IMR-90 (cell line): ENCODE results near the gene CCDC138. TPM values are rescaled to one million over a fixed set of nuclear protein-coding genes. Genes with fewer than 3 reads are reported as not detected.

Source experiments
- ATAC-seq: fragments of 200-7000 bp; cut with Tn5 transposase; 2 replicates; pipeline ENCODE4 v1.9.1; 2020; ENCODE audit warnings: low read depth, mild to moderate bottlenecking, moderate library complexity
- BruUV-seq: library from RNA; stranded (reverse); fragments of 400-500 nt; replicated peaks from 2 replicates; lab custom pipeline; 2021; lab: Mats Ljungman, UMichigan
- CTCF ChIA-PET: fragments of 300-600 bp; formaldehyde crosslinking; extraction: SDS; loops from one replicate; lab custom pipeline; 2021; ENCODE audit warnings: antibody characterized with exemption; lab: Yijun Ruan, JAX
- POLR2A ChIA-PET: fragments of 300-600 bp; sonication (Branson Sonifier 250); formaldehyde crosslinking; loops from one replicate; lab custom pipeline; 2022; ENCODE audit warnings: antibody characterized with exemption; ENCODE audit not compliant: unreplicated experiment; lab: Charles Lee
- DNase-seq: peaks from one replicate; pipeline ENCODE4 v3.0.0; 2013
- H2AFZ ChIP-seq: replicated peaks from 2 replicates; pipeline ENCODE3; 2013; ENCODE audit warnings: low read length, mild to moderate bottlenecking; ENCODE audit not compliant: poor library complexity
- H2AK5ac ChIP-seq: 2 replicates; pipeline ENCODE4 v1.6.1; 2013; ENCODE audit warnings: low read depth, low read length, inconsistent platforms
- H2AK9ac ChIP-seq: replicated peaks from 2 replicates; pipeline ENCODE3; 2013; ENCODE audit warnings: mild to moderate bottlenecking, low read depth, low read length, moderate library complexity; ENCODE audit not compliant: poor library complexity
- H2BK120ac ChIP-seq: 2 replicates; pipeline ENCODE4 v1.6.1; 2013; ENCODE audit warnings: low read depth, low read length, inconsistent platforms
- H2BK15ac ChIP-seq: 3 replicates; pipeline ENCODE4 v1.6.1; 2013; ENCODE audit warnings: low read depth, low read length, inconsistent platforms
- H2BK20ac ChIP-seq: 2 replicates; pipeline ENCODE4 v1.6.1; 2013; ENCODE audit warnings: low read depth, mild to moderate bottlenecking, inconsistent platforms, low read length, moderate library complexity
- H2BK5ac ChIP-seq: 2 replicates; pipeline ENCODE4 v1.6.1; 2013; ENCODE audit warnings: mild to moderate bottlenecking, low read depth, low read length, inconsistent platforms; ENCODE audit not compliant: poor library complexity, severe bottlenecking
- H3K14ac ChIP-seq: replicated peaks from 2 replicates; pipeline ENCODE4 v1.6.1; 2013; ENCODE audit warnings: low read depth, low read length, inconsistent platforms
- H3K18ac ChIP-seq: 2 replicates; pipeline ENCODE4 v1.6.1; 2013; ENCODE audit warnings: low read depth, low read length, control low read depth
- H3K23ac ChIP-seq: 2 replicates; pipeline ENCODE4 v1.6.1; 2013; ENCODE audit warnings: low read depth, low read length, inconsistent platforms
- H3K27ac ChIP-seq: 2 replicates; pipeline ENCODE4 v1.5.1; 2013; ENCODE audit warnings: mild to moderate bottlenecking, control low read depth, low read length; ENCODE audit not compliant: insufficient read depth
- H3K27me3 ChIP-seq: 2 replicates; pipeline ENCODE4 v1.6.1; 2013; ENCODE audit warnings: low read length; ENCODE audit not compliant: control insufficient read depth, insufficient read depth
- H3K36me3 ChIP-seq: 2 replicates; pipeline ENCODE4 v1.6.1; 2013; ENCODE audit warnings: low read length, mixed read lengths; ENCODE audit not compliant: control insufficient read depth, insufficient read depth
- H3K4ac ChIP-seq: 2 replicates; pipeline ENCODE4 v1.6.1; 2013; ENCODE audit warnings: low read depth, low read length, inconsistent platforms
- H3K4me1 ChIP-seq: 2 replicates; pipeline ENCODE4 v1.6.1; 2013; ENCODE audit warnings: low read length, mixed read lengths; ENCODE audit not compliant: control insufficient read depth, insufficient read depth
- H3K4me2 ChIP-seq: 2 replicates; pipeline ENCODE4 v1.6.1; 2013; ENCODE audit warnings: low read depth, mild to moderate bottlenecking, control low read depth, low read length, moderate library complexity
- H3K4me3 ChIP-seq: 2 replicates; pipeline ENCODE4 v1.5.1; 2013; ENCODE audit warnings: low read depth, mild to moderate bottlenecking, control low read depth, low read length, moderate library complexity; ENCODE audit not compliant: insufficient read depth
- H3K56ac ChIP-seq: 2 replicates; pipeline ENCODE4 v1.6.1; 2013; ENCODE audit warnings: low read length, inconsistent platforms; ENCODE audit not compliant: insufficient read depth; ENCODE audit errors: extremely low read depth
- H3K79me1 ChIP-seq, 2 experiments: 2 replicates each; pipeline ENCODE4 v1.6.1; 2013; ENCODE audit warnings: low read length in 2 of 2, inconsistent platforms in 1 of 2, low read depth in 1 of 2
- H3K9ac ChIP-seq: 2 replicates; pipeline ENCODE4 v1.6.1; 2013; ENCODE audit warnings: low read depth, low read length, control low read depth
- H3K9me1 ChIP-seq: 2 replicates; pipeline ENCODE4 v1.6.1; 2013; ENCODE audit warnings: low read length, inconsistent platforms; ENCODE audit not compliant: insufficient read depth
- H3K9me3 ChIP-seq: 2 replicates; pipeline ENCODE4 v1.6.1; 2013; ENCODE audit warnings: low read length; ENCODE audit not compliant: control insufficient read depth, insufficient read depth
- H4K20me1 ChIP-seq: 2 replicates; pipeline ENCODE4 v1.6.1; 2013; ENCODE audit warnings: low read length, inconsistent platforms; ENCODE audit not compliant: insufficient read depth
- H4K5ac ChIP-seq: 2 replicates; pipeline ENCODE4 v1.6.1; 2013; ENCODE audit warnings: mild to moderate bottlenecking, low read depth, low read length, control low read depth
- H4K8ac ChIP-seq, 2 experiments: 2 replicates each; pipeline ENCODE4 v1.6.1; 2013; ENCODE audit warnings: low read depth in 2 of 2, low read length in 2 of 2, control low read depth in 1 of 2, inconsistent platforms in 1 of 2
- H4K91ac ChIP-seq: 2 replicates; pipeline ENCODE4 v1.6.1; 2013; ENCODE audit warnings: low read depth, low read length, inconsistent platforms; ENCODE audit not compliant: insufficient read depth
- CEBPB ChIP-seq: IDR thresholded peaks from 2 replicates; pipeline ENCODE4 v1.6.1; 2012; ENCODE audit warnings: low read depth, low read length, improper control_type of control experiment
- MAFK ChIP-seq: IDR thresholded peaks from 2 replicates; pipeline ENCODE4 v1.6.1; 2012; ENCODE audit warnings: low read depth, low read length, improper control_type of control experiment
- MXI1 ChIP-seq: IDR thresholded peaks from 2 replicates; pipeline ENCODE4 v1.6.1; 2012; ENCODE audit warnings: low read depth, mild to moderate bottlenecking, low read length, moderate library complexity, borderline replicate concordance
- RAD21 ChIP-seq: IDR thresholded peaks from 2 replicates; pipeline ENCODE4 v1.6.1; 2012; ENCODE audit warnings: low read length, improper control_type of control experiment
- RFX5 ChIP-seq: IDR thresholded peaks from 2 replicates; pipeline ENCODE4 v1.8.0; 2012; ENCODE audit warnings: low read depth, mild to moderate bottlenecking, low read length, moderate library complexity
- WGBS, 2 experiments: methylation state at CpG; one replicate each; pipeline versions ENCODE4 v1.1.5 to v1.1.7; 2013; ENCODE audit warnings: missing lambda C conversion rate in 2 of 2; ENCODE audit not compliant: insufficient read length in 1 of 2; ENCODE audit errors: extremely low coverage in 2 of 2; 5-methylcytosine and 5-hydroxymethylcytosine counted together
- dilution Hi-C: fragments of 300-500 bp; cut with HindIII; formaldehyde crosslinking; loops from one replicate; pipeline ENCODE4 v1.14.3; 2018; ENCODE audit warnings: low sequenced_read_pairs; ENCODE audit not compliant: unreplicated experiment
- in situ Hi-C: fragments of 300-500 bp; cut with MboI; formaldehyde crosslinking; loops from 3 replicates; pipeline ENCODE4 v1.14.3; 2019; ENCODE audit warnings: low sequenced_read_pairs, inconsistent platforms, mixed read lengths
- intact Hi-C: fragments of 100-400 bp; cut with micrococcal nuclease; formaldehyde crosslinking; loops from 2 replicates; pipeline ENCODE4 v1.10.0; 2022
- polyA plus RNA-seq, 3 experiments: library from polyadenylated mRNA; depleted of rRNA; stranded (reverse); fragments of >200 nt; gene quantifications; 2 replicates each; pipeline ENCODE4 v1.2.3, GENCODE V29; 2012; ENCODE audit warnings: low replicate concordance in 1 of 3
- total RNA-seq: library from RNA; depleted of rRNA; stranded (reverse); fragments of >200 nt; gene quantifications from 2 replicates; pipeline ENCODE4 v1.2.3, GENCODE V29; 2012

Gene CCDC138
- total and polyA plus RNA-seq, 2 of the 4 experiments (the other 2 are of a cell fraction), result 1.5 to 2.9 TPM

DNA sequence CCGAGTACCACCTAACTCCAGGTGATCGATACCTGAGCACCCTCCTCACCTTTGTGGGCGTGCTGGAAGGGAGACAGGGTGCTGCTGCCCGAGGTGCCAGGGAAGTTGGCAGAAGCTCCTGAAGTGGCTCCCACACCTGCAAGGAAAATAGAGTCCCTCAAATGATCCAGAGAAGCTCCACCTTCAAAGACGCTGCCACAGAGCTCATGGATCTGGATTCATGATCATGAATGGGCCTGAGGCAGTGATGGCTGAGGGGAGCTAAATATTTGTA lies 126.0 kb downstream of the CCDC138 start:
- Histone ChIP-seq H2AK9ac (no peak overlapping the region), H3K4me3 (no peak overlapping the region), H4K91ac (no peak overlapping the region), H3K9me1 (no peaks in the 10 kb centered on the region), H2BK20ac (no peak overlapping the region), H2AK5ac (no peak overlapping the region), H4K8ac (no peak overlapping the region), H2BK15ac (no peak overlapping the region), H2AFZ (no peak overlapping the region), H3K23ac (no peak overlapping the region), H3K9me3 (no peaks in the 10 kb centered on the region), H3K56ac (no peak overlapping the region), H3K18ac (no peak overlapping the region), H3K27ac (no peak overlapping the region), H3K9ac (no peak overlapping the region), H3K27me3 (peaks cover 51% of the 10 kb centered on the region), H3K4me1 (peaks cover 1% of the 10 kb centered on the region; the same call in 1 of the 2 replicates), H2BK120ac (no peak overlapping the region), H4K5ac (no peak overlapping the region), H3K4me2 (no peak overlapping the region), H2BK5ac (no peak overlapping the region), H3K14ac (no peak overlapping the region), H3K36me3 (no peaks in the 10 kb centered on the region), H4K20me1 (no peaks in the 10 kb centered on the region), H3K79me1 (no peaks in the 10 kb centered on the region), H3K4ac (no peak overlapping the region)
- ATAC-seq, result no peak
- dilution Hi-C loops (no loop called here), intact Hi-C loops (no loop called here), in situ Hi-C loops (no loop called here)
- TF ChIP-seq MXI1, result no peak
- TF ChIP-seq RAD21, result no peak
- no peak for TF ChIP-seq RFX5
- TF ChIP-seq CEBPB, result no peak
- TF ChIP-seq MAFK, result no peak
- ChIA-PET POLR2A (no interaction called here), CTCF (no interaction called here)
- no peak for DNase-seq
- no TSS peak for BruUV-seq
- no CpG with 5 or more reads among the region's 5 CpGs for WGBS, 2 experiments
